Karpas-422 (cell line): ENCODE data around the gene GATB. TPM values are rescaled to one million over a fixed set of nuclear protein-coding genes. Genes with fewer than 3 reads are reported as not detected.

Experiments used
- DNase-seq: peaks from one replicate; pipeline ENCODE4 v3.0.0-alpha.2; 2015
- H2AFZ ChIP-seq: fragments of 200-600 bp; sonication (generic); 2 replicates; pipeline ENCODE4 v1.6.1; 2014; ENCODE audit warnings: antibody characterized with exemption, low read length, mixed read lengths
- H3K27ac ChIP-seq: fragments of 200-600 bp; sonication (generic); 2 replicates; pipeline ENCODE4 v1.5.1; 2014; ENCODE audit warnings: mild to moderate bottlenecking, low read length, moderate library complexity
- H3K27me3 ChIP-seq: fragments of 200-600 bp; sonication (generic); 2 replicates; pipeline ENCODE4 v1.6.1; 2014; ENCODE audit warnings: low read length, mixed read lengths
- H3K36me3 ChIP-seq: fragments of 200-600 bp; sonication (generic); 2 replicates; pipeline ENCODE4 v1.6.1; 2014; ENCODE audit warnings: low read length, mixed read lengths; ENCODE audit not compliant: insufficient read depth
- H3K4me1 ChIP-seq: fragments of 200-600 bp; sonication (generic); 2 replicates; pipeline ENCODE4 v1.6.1; 2014; ENCODE audit warnings: mild to moderate bottlenecking, low read length, mixed read lengths
- H3K4me2 ChIP-seq: fragments of 200-600 bp; sonication (generic); 2 replicates; pipeline ENCODE4 v1.6.1; 2014; ENCODE audit warnings: low read length, low read depth, mild to moderate bottlenecking; ENCODE audit not compliant: poor library complexity, severe bottlenecking
- H3K4me3 ChIP-seq: fragments of 200-600 bp; sonication (generic); 2 replicates; pipeline ENCODE4 v1.5.1; 2014; ENCODE audit warnings: mild to moderate bottlenecking, antibody characterized with exemption, low read length, mixed read lengths
- H3K79me2 ChIP-seq: fragments of 200-600 bp; sonication (generic); 2 replicates; pipeline ENCODE4 v1.6.1; 2014; ENCODE audit warnings: mild to moderate bottlenecking, low read length, mixed read lengths
- H3K9ac ChIP-seq: fragments of 200-600 bp; sonication (generic); 2 replicates; pipeline ENCODE4 v1.6.0; 2014; ENCODE audit warnings: low read length
- H3K9me2 ChIP-seq: fragments of 200-600 bp; sonication (generic), shearing (Covaris generic); replicated peaks from 2 replicates; pipeline ENCODE4 v1.6.0; 2014; ENCODE audit warnings: mild to moderate bottlenecking, low read length, moderate library complexity; ENCODE audit not compliant: insufficient read depth
- H3K9me3 ChIP-seq: fragments of 300-700, 200-600 bp; sonication (generic); 2 replicates; pipeline ENCODE4 v1.6.1; 2014; ENCODE audit warnings: low read length, mixed read lengths
- H4K20me1 ChIP-seq: fragments of 200-600 bp; sonication (generic); 2 replicates; pipeline ENCODE4 v1.6.1; 2014; ENCODE audit warnings: mild to moderate bottlenecking, antibody characterized with exemption, low read length, low read depth; ENCODE audit not compliant: insufficient read depth
- total RNA-seq: library from RNA; depleted of rRNA; stranded (reverse); fragments of >200 nt; shearing (Covaris generic); gene quantifications from 2 replicates; pipeline ENCODE4 v1.2.3, GENCODE V29; 2014; ENCODE audit warnings: low replicate concordance

The GATB gene
- total RNA-seq, 1 experiment from 2014 or later = 18.9 TPM

DNA sequence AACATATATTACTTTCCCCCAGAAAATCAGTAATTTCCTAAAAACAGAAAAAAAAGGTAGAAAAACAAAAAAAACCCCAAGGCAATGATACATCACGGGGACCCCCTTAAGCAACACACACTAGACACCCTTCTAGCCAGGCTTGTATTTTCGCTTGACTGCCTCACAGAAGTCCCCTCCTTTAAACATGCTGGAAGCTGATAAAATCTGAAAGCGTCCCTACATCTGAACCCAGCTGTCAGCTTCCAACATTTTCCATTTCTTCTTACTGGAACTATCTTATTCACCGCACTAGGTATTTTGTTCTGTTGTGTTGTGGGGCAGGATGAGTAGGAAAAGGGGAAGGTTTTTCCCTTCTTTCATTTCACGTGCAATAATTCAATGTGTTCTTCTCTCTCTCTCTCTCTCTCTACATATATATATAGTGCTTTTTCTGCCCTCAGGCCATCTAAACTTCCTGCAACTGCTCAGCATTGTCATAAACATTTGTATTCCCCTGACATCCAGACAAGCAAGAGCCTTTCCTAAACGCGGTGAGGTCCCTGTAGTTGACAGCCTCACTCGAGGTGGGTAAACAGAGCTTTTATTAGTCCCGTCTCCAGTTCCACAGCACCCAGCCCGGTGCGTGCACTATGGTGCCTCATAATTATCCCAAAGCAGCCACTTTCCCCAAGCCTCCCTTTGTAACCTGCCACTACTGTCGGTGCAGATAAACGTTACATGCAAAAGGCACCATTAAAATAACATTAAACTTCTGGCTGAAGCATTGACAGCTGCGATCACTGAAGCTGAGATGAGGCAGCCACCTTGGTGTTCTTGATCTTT lies 82.5 kb downstream of the GATB start:
- Histone ChIP-seq H3K36me3 (no peaks in the 10 kb centered on the region), H4K20me1 (no peaks in the 10 kb centered on the region), H3K9me2 (no peaks in the 10 kb centered on the region), H3K79me2 (no peaks in the 10 kb centered on the region), H3K27ac (no peak overlapping the region), H3K4me1 (no peaks in the 10 kb centered on the region), H3K4me2 (no peak overlapping the region), H3K4me3 (no peak overlapping the region), H2AFZ (no peak overlapping the region), H3K9me3 (no peaks in the 10 kb centered on the region), H3K27me3 (no peaks in the 10 kb centered on the region), H3K9ac (no peak overlapping the region)
- no peak for DNase-seq

DNA sequence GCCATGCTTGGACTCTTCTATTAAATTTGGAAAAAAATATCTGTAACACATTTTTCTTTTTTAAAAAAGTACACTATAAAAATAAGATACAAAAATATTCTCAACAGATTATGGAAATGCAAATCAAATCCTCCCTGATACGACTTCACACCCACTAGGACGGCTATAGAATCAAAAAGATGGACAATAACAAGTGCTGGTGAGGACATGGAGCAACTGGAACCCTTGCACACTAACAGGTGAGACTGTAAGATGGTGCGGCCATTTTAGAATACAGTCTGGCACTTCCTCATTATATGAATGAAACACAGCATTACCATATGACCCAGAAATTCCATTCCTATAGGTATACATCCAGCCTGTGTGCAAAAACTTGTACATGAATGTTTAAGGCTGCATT lies 83.6 kb downstream of the GATB start:
- H4K20me1 ChIP-seq = no peaks in the 10 kb centered on the region
- H3K9ac ChIP-seq = no peak overlapping the region
- H3K36me3 ChIP-seq = no peaks in the 10 kb centered on the region
- H3K9me3 ChIP-seq = no peaks in the 10 kb centered on the region
- H2AFZ ChIP-seq = no peak overlapping the region
- DNase-seq = no peak
- no peaks in the 10 kb centered on the region for H3K4me1 ChIP-seq
- no peak overlapping the region for H3K4me2 ChIP-seq
- no peak overlapping the region for H3K27ac ChIP-seq
- no peaks in the 10 kb centered on the region for H3K79me2 ChIP-seq
- no peaks in the 10 kb centered on the region for H3K27me3 ChIP-seq
- H3K9me2 ChIP-seq = no peaks in the 10 kb centered on the region
- no peak overlapping the region for H3K4me3 ChIP-seq

DNA sequence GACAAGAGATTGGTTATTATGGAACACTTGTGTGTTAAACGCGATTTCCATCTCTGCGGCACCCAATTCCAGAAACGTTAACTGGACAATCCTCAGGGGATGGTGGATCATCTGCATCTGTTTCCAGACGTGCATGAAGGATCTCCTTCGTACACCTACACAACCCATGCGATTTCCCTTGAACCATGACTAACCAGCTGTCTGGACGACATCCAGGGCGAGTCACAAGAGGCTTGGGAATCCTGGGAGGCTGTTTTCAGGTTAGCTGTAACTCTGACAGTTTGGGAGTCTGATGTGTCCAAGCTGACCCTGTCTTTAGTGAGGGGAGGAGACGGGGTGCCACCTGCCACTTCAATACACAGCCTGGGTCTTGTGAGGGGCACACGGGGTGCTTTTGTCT lies 84.5 kb downstream of the GATB start:
- no peaks in the 10 kb centered on the region for H3K27me3 ChIP-seq

DNA sequence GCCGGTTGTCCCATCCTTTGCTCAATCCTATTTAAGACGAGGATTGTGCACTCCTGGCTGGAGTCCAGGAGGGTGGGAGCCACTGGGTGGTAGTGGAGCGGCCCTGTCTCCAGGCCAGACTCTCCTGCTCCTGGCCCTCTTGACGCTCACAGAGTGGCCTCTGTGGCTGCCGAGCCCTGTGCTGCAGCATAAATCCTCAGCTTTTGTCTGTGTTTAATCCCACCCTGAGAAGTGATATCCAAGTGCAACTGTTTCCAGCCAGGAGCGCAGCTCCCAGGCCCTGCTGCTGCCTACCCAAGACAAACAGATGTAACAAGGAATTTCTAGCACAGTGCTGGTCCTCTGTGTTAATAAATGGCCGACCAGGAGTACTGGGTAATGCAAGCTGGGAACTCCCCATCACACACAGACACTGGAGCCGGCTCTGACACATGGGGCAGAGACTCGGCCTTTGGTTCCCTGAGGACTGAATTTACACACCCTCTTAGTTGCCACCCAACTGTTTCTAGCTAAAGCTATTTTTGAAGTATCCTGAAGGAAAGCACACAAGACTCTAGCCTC lies 85.3 kb downstream of the GATB start:
- Histone ChIP-seq H3K36me3 (no peaks in the 10 kb centered on the region), H3K79me2 (no peaks in the 10 kb centered on the region), H2AFZ (no peak overlapping the region), H4K20me1 (no peaks in the 10 kb centered on the region), H3K9me3 (no peaks in the 10 kb centered on the region), H3K4me3 (no peak overlapping the region), H3K9ac (no peak overlapping the region), H3K27ac (no peak overlapping the region), H3K4me2 (no peak overlapping the region), H3K27me3 (no peaks in the 10 kb centered on the region), H3K9me2 (no peaks in the 10 kb centered on the region), H3K4me1 (no peaks in the 10 kb centered on the region)
- no peak for DNase-seq

More for the DNA sequence above, 84.5 kb downstream of the GATB start:
- no peak overlapping the region for H3K4me2 ChIP-seq
- H3K36me3 ChIP-seq = no peaks in the 10 kb centered on the region
- no peak for DNase-seq
- H4K20me1 ChIP-seq = no peaks in the 10 kb centered on the region
- H3K4me3 ChIP-seq = no peak overlapping the region
- H3K79me2 ChIP-seq = no peaks in the 10 kb centered on the region
- no peak overlapping the region for H3K27ac ChIP-seq
- H3K9me2 ChIP-seq = no peaks in the 10 kb centered on the region
- no peak overlapping the region for H3K9ac ChIP-seq
- H2AFZ ChIP-seq = no peak overlapping the region
- H3K9me3 ChIP-seq = no peaks in the 10 kb centered on the region
- no peaks in the 10 kb centered on the region for H3K4me1 ChIP-seq

DNA sequence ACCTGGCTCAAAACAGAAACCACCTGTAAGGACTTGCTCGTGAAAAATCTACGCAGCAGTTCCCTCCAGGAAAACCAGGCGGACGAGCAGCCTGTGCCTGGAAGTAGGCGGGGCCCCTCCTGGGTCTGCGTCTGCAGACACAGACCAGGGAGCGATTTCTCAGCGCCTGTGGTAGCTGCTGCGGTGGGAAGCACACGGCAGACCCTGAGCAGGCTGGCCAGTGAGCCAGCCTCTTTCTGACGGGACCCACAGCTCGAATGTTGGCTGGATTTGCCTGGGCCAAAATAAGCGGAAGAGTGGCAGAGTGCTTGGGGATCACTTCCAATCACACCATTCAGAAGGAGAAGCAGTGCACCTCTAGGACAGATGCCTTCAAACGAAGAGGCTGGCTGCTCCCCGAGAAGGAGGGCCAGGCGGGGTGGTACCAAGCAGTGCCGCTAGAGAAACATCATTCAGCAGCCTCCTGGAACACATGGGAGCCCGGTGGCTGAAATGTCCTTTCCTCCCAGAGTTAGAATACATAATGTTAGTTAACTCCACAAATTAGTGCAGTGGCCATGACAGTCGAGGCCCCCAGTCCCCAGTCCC lies 85.9 kb downstream of the GATB start:
- H3K27ac ChIP-seq = no peak overlapping the region
- no peak overlapping the region for H2AFZ ChIP-seq
- H3K4me1 ChIP-seq = no peaks in the 10 kb centered on the region
- no peak for DNase-seq
- no peaks in the 10 kb centered on the region for H3K9me3 ChIP-seq
- no peaks in the 10 kb centered on the region for H3K9me2 ChIP-seq
- no peaks in the 10 kb centered on the region for H3K79me2 ChIP-seq
- H4K20me1 ChIP-seq = no peaks in the 10 kb centered on the region
- no peak overlapping the region for H3K4me2 ChIP-seq
- H3K4me3 ChIP-seq = no peak overlapping the region
- no peaks in the 10 kb centered on the region for H3K36me3 ChIP-seq
- H3K27me3 ChIP-seq = no peaks in the 10 kb centered on the region
- H3K9ac ChIP-seq = no peak overlapping the region

DNA sequence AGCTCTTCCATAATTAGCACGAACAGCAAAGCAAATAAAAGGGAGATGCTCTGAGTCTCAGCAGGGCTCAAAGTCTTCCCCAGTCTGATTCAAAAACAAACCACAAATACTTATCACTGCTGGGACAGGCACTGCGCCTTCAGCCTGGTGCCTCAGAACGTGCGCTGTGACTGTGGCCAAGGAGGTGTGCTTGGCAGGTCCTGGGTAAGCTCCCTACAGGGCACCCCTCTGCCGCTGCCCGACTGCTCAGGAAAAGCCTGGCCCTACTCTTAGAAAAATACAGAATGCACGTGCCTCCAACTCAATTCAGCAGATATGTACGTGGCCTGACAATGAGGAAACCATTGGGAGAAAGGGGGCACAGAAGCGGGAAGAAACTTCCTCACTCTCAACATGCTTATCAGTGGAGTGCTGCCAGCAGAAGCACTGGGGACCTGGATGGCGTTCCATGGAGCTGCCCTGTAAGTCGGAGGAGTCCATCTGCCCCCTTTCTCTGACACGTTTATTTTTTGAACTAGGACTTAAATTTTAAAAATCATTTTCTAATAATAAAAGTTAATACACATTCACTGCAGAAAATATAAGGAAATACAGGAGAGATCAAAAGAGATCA lies 86.8 kb downstream of the GATB start:
- H3K9me3 ChIP-seq = no peaks in the 10 kb centered on the region
- H3K36me3 ChIP-seq = no peaks in the 10 kb centered on the region
- H3K9ac ChIP-seq = no peak overlapping the region
- H3K4me1 ChIP-seq = no peaks in the 10 kb centered on the region
- no peak overlapping the region for H3K27ac ChIP-seq
- no peak overlapping the region for H2AFZ ChIP-seq
- H3K27me3 ChIP-seq = no peaks in the 10 kb centered on the region
- H3K4me2 ChIP-seq = no peak overlapping the region
- no peaks in the 10 kb centered on the region for H4K20me1 ChIP-seq
- no peaks in the 10 kb centered on the region for H3K79me2 ChIP-seq
- no peak for DNase-seq
- no peaks in the 10 kb centered on the region for H3K9me2 ChIP-seq
- H3K4me3 ChIP-seq = no peak overlapping the region

DNA sequence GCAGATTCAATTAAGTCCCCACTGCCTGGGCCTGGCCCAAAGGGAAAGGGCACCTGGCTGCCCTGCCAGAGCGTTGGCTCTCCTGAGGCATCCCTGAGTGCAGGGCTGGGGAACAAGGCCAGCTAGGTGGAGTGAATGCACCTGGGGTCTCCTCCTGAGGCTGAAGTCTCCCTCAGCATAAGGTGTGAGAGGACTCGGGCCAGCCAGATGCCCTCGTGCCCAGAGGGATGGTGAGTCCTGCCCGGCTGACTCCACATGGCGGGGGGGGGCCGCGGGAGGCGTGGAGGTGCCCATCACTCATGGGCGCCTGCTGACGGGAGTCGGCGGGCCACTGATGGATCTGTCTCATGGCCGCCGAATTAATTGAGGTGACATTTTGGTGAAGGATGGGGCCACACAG lies 87.8 kb downstream of the GATB start:
- Histone ChIP-seq H2AFZ (no peak overlapping the region), H3K9me2 (no peaks in the 10 kb centered on the region), H3K9ac (no peak overlapping the region), H3K27me3 (no peaks in the 10 kb centered on the region), H3K36me3 (no peaks in the 10 kb centered on the region), H3K4me3 (no peak overlapping the region), H3K4me2 (no peak overlapping the region), H3K27ac (no peak overlapping the region), H4K20me1 (no peaks in the 10 kb centered on the region), H3K9me3 (no peaks in the 10 kb centered on the region), H3K79me2 (no peaks in the 10 kb centered on the region), H3K4me1 (no peaks in the 10 kb centered on the region)
- no peak for DNase-seq

DNA sequence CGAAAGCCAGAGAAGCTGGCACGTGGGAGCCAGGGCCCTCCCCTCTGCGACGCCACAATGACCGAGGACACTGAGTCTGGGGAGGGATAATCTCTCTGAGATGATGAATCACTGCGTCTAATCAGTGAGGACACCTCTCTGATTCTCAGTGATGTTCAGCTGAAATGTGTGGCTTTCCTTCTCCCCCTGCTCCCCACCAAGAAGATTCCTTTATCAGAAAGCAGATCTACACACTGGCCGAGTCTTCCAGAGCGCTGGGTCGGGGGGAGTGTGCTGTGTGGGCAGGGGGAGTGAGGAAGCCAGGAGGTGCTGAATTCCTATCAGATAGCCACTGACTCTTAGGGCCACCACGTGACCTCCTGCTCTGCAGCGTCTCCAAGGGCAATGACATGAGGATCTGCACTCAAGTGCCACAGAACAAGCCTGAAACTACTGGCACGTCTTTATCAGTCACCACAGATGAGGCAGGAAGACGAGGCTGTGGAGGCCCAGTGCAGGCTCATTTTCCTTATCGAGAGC lies 89.2 kb downstream of the GATB start:
- H3K9me2 ChIP-seq = no peaks in the 10 kb centered on the region
- no peak overlapping the region for H3K4me2 ChIP-seq
- no peaks in the 10 kb centered on the region for H4K20me1 ChIP-seq
- H3K27ac ChIP-seq = no peak overlapping the region
- no peaks in the 10 kb centered on the region for H3K27me3 ChIP-seq
- H3K9ac ChIP-seq = no peak overlapping the region
- no peak for DNase-seq
- H2AFZ ChIP-seq = no peak overlapping the region
- H3K4me1 ChIP-seq = no peaks in the 10 kb centered on the region
- H3K79me2 ChIP-seq = no peaks in the 10 kb centered on the region
- no peaks in the 10 kb centered on the region for H3K9me3 ChIP-seq
- H3K4me3 ChIP-seq = no peak overlapping the region
- H3K36me3 ChIP-seq = no peaks in the 10 kb centered on the region
